Stimulated activated CD4-positive, alpha-beta T cell treated with anti-CD3 and anti-CD28 coated beads, TNF-alpha, amount 100 ng/mL, for 48 hours (primary cell): Measurements from ENCODE around the gene MPST.

ENCODE experiments used
- DNase-seq, 3 donors: peaks; one replicate each; pipeline ENCODE4 v3.0.0-alpha.2; 2020; ENCODE audit warnings: low read depth in 3 of 3

MPST gene

DNA sequence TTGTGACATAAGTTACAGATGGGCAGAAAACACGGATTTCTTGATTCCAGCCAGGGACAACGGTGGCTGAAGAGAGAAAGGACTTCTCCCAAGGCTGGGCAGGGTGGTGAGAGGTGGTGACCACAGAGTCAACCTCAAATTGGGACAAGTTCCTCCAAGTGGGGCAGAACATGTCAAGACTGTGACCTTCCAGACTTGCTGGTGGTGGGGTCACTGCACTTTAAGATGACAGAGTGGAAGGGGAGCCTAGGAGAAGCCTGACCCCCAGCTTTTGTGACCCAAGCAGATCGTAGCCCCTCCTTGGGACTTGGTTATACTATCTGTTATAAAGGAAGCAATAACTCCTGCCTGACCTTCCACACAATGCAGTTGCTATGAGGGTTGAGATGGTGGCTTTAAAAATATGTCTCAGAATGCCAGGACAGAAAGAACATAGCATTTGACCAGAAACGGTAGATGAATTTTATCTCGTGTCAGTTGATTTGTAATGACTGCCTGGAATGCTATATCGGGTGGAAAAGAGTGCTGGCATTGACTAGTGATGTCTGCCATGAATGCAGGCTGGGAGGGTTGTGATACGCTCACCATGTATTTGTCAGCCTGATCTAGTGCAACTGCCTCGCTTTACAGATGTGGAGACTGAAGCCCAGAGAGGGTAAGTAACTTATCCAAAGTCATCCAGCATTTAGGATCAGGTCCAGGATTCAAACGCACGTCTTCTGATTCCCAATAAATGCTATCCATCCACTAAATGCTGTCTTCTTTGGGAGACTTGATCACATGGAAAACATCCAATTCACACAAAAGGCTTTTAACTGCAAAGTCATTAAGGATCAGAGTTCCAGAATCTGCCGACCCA is 18.6 kb upstream of the MPST start:
- no peak for DNase-seq

DNA sequence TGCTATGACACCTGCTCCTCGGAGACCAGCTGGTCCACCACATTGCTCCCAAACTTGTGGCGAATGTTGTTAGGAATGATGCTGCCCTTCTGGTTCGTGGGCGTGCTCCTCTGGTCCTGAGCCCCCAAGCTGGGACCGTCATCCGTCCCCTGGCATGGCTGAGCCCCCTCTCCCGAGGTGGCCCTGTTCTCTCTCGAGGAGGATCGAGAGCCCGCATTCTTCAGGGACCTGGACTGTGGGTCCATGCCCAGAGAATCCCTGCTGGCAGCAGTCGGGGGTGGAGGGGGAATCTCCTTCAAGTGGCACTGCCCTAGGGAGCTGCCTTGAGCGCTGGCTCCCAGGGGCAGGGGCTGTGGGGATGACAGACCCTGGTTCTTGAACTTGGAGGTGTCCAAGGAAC is 17.7 kb upstream of the MPST start:
- no peak for DNase-seq

DNA sequence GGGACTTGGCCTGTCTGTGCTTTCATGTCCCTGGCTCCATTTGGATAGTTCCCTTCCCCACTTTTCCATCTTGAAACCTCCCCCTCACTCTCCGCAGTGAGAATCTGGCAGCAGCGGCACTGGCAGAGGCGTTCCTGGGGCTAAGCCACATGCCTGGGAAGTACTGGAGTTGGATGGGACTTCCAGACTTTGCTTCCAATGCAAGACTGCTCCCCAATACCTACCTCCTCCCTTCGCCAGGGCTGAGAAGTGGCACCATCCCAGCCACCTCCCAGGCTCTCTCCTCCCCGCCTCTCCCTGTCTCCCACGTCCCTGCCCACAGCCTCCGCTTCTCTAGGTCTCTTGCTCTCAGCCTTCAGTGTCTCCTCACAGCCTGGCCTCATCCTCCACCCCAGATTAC is 16.9 kb upstream of the MPST start:
- no peak for DNase-seq

DNA sequence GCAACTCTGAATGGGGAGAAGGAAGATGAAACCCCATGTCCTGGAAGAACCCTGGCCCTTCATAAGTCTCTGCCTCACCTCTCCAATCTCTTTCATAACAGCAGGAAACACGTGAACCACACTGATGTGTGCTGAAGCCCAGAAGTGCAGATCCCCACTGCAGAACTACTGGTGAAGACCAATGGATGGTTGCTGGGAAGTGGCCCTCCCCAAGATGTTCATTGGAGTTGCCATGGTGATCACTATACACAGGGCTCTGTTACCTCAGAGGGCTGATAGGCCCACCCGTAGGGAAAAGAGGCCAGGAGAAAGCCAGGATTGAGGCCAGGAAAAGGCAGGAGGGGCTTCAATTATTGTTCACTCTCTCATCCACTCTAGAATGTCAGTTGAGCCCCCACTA is 11.9 kb upstream of the MPST start:
- DNase-seq: no peak

DNA sequence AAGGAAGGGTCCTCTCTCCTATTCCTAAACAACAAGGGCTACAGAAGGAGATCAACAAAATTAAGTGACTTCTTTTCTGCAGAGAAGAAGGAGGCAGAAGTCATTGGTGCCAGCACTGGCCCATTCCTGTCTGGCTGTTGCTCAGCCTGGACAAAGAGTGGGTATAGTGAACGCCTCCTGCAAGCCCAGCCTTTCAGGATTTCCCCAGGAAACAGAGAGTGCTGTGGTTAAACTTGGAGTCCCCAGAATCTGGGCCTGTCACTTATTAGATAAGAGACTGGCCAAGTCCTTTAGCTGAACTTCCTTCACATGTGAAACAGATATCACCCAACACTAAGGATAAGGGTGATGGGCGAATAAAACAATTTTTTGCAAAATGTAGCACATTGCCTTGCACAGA is 11.2 kb upstream of the MPST start:
- DNase-seq: no peak

DNA sequence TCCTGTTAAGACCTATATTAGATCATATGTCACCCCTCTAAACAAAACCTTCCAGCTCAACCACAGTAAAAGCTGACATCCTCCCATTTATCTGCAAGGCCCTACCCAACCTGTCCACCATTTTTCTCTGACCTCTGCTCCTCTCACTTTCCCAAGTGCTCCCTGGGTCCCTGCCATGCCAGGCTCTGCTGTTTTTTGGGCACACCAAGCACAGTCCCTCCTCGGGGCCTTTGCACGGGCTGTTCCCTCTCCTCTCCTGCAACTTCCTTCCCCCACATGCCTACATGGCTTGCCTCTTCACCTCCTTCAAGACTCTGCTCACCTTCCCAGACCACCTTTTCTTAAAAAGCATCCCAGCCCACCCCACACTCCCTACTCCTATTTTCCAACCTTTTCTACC is 10.1 kb upstream of the MPST start:
- no peak for DNase-seq

DNA sequence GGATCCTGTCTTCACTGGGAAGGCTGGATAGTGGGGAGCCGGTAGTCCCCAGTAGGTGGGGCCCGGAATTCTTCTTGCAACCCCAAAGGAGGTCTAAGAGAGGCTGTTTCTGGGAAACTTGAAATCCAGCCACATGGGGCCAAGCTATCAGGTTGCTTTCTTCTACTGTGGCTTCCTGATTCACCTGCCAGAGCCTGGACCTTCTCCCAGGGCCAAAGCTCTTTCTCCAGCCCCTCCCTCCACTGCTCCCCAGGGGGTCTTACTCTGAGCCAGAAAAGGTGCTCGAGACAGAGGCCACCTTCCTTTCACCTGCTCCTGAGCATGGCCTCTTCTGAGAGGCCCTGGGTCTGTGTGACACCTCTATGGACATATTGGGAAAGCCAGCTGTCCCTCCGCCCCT is 9.4 kb upstream of the MPST start:
- no peak for DNase-seq

DNA sequence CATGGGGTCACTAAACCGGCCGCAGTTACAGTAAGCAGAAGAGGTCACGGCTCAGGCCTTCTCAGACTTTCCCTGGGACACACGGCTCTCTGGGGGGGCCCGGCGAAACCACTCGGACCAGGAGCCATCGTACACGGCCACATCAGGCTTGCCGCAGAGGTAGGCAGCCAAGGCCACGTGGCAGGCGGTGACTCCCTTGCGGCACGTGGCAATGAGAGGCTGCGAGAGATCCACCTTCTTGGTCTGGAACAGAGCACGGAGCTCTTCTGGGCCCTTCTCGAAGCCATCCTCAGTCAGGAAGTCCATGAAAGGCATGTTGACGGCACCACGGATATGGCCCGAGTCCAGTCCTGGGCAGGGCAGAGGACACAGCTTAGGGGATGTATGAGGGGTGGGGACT is 8.6 kb upstream of the MPST start:
- DNase-seq: no peak

DNA sequence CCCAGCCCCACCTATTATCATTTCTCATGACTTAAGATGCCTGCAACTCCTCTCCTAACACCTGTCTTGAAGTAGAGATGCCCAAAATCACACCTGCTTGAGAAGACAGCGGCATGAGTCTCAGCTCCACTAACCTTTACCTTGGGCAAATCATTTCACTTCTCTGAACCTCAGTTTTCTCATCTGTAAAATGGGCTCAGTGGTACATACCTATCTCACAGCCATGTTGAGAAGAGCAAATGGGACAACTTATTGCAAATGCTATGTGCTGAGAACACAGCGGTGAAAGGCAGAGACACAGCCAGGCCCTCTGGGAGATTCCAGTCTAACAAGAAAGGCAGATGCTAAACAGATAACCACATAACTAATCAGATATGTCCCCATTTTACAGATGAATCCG is 8.1 kb upstream of the MPST start:
- no peak for DNase-seq

DNA sequence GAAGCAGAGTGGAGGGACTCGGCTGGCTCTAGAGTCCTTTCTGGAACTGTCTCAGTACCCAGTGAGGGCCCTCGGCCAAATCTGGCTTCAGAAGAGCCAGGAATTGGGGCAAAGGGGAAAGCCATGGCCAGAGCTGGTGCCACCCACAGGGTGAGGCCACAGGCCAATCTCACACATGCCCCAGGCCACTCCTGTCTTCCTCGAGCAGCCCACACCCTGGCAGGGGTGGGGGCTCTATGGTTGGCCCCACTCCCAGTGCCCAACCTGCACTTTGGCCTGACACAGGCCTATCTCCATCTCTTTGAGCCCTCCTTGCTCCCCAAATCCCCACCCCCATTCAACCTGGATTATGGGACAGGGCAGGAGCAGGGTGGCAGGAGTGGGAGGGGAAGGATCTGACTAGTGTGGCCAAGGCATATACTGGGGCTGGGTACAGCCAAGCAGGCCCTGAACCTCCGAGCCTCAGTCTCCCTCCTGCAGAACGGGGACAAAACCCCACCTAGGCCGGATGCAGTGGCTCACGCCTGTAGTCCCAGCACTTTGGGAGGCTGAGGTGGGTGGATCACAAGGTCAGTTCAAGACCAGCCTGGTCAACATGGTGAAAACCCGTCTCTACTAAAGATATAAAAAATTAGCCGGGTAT is 7.2 kb upstream of the MPST start:
- no peak for DNase-seq

DNA sequence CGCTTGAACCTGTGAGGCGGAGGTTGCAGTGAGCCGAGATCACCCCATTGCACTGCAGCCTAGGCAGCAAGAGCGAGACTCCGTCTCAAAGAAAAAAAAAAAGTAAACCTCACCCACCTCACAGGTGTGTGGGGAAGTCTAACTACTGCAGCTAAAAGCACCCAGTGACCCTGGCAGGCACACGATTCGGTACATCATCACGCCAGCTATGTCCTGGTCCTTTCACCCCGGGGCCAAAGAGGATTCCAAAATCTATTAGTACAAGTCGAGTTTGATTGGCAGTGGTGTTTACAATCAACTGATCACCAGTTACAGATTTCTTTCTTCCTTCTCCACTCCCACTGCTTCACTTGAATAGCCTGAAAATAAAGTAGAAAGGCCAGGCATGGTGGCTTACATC is 6.6 kb upstream of the MPST start:
- DNase-seq: no peak

DNA sequence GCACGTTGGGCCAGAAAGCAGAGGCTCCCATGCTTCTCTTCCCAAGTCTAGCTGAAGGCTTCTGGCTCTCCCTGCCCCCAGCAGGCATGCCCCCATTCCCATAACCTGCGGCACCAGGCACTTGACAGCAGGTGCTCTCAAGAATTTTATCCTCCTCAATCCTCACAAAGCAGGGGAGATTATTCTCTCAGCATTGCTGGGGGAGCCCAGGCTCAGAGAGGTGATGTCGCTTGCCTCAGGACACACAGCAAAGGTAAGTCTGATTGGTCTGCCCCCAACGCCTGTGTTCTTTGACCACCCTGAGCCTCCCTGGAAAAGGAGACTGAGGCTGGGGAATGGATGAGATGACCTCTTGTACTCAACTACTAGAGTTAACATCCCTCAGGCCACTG is 5.1 kb upstream of the MPST start:
- DNase-seq: no peak

DNA sequence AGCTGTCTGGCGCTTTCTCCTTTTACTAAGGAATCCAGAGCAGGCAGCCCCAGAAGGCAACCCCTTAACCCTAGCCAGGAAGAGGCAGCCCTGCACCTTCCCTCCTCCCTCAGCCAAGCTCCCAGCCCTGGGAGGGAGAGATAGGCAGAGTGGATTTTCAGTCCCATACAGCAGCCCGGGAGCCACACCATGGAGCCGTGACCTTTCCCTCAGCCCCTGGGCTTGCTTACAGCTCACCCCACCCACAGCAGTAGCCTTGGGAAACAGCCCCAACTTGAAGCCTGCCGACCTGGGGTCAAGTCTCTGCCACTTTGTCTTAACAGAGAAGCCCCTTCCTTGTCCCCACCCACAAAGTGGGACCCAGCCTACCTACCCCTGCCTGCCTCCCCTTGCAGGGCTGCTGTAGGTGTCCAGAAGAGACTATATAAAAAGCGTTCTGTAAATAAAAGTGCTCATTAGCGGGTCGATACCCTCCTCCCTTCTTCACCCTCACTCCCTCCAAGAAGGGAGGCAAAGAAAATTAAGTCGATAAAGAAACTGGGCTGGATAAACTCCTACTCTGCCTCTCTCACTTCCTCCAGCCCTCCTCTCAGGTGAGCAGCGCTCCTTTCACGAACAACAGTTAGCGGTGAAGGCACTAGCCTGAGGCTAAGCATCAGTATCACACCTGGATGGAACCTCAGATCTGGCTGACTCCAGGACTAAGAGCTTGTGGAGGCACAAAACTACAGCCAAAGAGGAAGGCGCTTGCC is 4.5 kb upstream of the MPST start:
- no peak for DNase-seq

DNA sequence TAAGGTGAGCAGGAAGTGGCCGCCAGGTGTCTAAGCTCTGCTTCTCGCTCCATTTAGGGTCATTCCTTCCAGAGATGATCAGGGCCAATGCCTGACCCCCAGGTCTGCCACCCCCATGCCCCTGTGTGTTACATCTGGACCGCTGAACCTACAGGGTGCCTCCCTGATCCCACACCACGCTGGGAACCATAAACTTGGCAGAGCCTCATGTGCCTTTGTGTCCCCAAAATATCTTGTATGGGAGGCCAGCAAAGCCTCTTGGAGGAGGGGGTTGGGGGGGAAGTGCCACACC is 4.0 kb upstream of the MPST start:
- no peak for DNase-seq

DNA sequence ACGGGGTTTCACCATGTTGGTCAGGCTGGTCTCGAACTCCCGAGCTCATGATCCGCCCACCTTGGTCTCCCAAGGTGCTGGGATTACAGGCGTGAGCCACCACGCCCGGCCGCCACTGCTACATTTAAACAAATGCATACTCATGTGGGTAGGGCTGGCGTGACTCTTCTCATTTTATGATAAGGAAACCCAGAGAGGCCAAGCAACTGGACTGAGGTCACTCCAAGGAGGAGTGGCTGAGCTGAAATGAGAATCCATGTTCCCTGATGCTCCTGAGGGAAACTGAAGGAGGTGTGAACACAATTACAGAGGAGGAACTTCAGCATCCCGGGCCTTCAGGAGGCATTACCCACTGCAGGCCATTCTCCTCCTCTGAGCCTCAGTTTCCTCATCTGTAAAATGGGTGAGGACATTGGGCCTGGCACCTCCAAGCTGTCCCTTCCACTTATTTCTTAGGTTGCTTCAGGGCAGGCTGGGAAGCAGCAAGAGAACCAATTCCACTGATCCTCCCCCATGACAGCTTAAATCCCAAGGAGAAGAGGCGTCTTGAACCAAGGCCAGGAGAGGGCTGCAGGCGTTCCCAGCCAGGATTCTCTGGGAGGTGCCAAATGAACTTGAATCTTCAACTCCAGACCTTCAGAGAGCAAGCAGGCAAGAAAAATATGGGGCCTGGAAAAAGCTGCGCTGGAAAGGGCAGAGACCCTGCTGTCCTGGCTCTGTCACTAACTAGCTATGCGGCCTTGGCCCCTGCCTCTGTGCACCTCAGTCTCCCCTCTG is 3.2 kb upstream of the MPST start:
- no peak for DNase-seq

DNA sequence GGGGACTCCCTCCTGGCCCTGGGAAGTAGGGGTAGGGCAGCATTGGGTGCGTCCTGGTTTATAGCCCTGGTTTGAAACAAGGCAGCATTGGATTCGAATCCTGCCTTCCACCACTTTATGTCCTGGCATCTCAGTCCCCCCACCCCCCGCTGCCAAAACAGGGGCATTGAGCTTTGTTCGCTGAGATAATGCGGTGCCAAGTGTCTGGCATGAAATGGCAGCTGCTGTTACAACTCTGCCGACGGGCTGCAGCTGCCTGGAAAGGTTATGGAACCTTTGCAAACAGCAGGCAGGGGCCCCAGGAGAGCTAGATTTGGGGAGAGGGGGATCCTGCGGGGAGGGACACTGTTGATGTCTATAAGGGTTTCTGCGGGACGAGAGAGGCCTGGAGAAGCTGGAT is 2.2 kb upstream of the MPST start:
- no peak for DNase-seq

DNA sequence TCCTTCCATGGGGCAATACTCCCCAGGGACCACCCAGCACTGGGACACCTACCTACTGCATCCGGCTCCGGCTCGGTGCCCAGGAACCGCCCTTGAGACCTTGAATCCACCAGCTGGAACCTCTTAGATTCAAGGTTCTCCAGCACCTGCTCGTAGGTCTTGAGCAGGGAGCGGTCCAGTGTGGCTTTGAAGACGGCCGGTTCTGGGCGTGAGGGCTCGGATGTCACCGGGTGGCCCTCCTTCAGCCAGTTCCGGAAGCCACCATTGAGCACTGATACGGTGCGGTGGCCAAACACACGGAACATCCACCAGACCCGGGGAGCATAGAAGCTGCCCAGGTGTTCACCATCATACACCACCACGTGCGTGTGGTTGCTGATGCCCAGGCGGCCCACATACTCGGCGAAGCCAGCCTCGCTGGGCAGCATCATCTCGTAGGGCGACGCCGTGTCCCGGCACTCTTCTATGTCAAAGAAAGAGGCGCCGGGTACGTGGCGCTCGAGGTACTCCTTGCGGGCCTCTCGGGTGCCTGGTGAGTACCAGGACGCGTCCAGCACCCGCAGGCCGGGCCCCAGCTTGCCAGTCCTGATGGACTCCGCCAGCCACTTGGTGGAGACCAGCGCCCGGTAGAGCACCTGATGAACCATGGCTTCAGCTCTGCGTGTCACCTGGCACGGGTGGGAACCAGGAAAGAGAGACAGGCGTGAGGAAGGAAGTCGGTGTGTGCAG is 1.3 kb upstream of the MPST start:
- DNase-seq: no peak

DNA sequence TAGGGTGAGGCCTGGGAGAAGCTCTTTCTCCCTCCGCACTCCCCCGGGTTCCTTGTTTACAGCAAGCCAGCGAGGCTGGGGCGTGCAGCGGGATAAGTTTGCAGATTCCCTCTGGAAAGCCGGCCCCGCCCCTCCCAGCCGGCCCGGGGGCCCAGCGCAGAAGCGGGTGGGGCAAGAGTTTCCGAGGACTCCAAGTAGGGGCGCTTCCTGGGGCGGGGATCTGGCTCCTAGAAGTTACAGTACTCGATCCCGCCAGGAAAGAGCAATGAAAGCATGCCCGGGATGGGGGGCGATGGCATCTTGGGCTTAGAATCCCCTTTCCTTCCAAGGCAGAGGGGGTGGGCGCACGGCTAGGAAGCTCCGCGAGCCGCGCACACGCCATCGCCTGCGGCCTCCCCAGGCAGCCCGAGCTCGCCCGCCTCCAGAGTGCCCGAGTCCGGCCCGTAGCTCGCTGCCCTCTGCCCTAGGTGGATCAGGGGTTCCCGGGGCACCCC is 680 bp upstream of the MPST start:
- DNase-seq: no peak

DNA sequence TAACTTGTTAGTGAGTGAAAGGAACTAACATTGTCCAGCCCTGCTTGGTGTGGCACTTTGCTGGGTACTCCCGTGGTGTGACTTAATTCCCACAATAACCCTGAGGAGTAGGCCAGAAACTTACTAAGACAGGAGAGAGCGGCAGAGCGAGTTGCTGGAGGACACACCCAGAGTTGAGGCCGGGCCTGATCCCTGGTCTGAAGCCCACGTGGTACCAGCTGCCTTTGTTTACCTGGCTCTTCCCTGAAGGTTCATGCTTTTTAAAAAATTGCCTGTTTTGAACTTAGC is 594 bp downstream of the MPST start:
- no peak for DNase-seq

DNA sequence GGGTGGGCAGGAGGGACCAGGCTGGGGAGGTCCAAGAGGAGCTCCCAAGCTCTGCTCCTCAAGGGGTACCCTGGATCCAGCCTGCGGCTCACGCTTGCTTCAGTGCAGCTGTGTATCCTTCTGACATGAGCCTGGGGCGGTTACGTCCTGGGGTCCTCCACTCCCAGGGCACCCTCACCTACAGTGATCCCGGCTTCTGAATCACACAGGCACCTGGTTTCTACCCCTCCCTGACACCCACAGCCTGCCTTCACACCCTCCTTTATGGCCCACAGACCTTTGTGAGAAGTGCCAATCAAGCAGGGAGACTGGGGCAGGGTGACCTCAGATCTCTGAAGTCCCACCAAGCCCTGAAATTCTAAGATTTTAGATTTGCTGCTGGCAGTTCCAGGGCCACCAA is 1.5 kb downstream of the MPST start:
- DNase-seq: no peak

DNA sequence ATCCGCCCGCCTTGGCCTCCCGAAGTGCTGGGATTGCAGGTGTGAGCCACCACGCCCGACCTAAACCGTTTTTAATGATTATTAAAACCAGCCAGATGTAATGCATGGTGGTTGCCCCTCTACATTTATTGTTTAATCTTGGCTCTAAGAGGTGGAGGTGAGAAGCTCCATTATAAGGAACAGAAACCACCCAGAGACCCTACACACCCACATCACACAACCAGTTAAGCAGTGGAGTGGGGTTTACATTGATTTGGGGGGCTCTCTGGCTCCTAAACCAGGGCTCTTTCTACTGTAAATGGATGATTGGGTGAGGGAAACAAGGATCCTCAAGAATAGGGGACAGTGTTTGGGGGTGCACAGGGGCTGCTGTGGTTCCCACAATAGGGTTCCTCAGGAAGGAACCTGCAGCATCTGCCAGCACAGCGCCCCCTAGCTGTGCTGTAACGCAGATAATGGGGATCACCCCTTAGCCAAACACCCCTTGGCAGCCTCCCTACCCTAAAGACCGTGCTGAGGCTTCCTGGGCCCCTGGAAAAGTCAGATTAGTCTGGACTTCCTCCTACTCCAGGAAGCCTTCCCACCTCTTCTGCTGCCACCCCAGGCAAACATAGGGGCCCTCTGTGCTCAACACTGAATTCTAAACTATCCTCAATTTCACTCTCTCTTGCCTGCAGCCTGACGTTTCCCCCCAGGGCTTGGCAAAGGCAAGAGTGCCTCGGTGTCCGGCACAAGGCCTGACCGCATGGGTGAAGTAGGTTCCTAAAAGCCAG is 2.4 kb downstream of the MPST start:
- DNase-seq: peak; percentile 30 to 58 (median 34)
